Measurements from ENCODE around the gene UBE2G1. TPM values are rescaled to one million over a fixed set of nuclear protein-coding genes. Genes with fewer than 3 reads are reported as not detected.
A peak's percentile ranks its signal among the peaks of the same experiment; 100 is the strongest.

Gene UBE2G1
- total and polyA plus RNA-seq, 9 of the 15 experiments (the other 6 are each of a cell fraction or from before 2014, with no cell fraction given), result 10.1 to 65.9 (median 29.7) TPM

GRCh38 chr17:4365103-4365627, 1.3 kb downstream of the UBE2G1 start (continued):
- TF ChIP-seq, protein P1, sequence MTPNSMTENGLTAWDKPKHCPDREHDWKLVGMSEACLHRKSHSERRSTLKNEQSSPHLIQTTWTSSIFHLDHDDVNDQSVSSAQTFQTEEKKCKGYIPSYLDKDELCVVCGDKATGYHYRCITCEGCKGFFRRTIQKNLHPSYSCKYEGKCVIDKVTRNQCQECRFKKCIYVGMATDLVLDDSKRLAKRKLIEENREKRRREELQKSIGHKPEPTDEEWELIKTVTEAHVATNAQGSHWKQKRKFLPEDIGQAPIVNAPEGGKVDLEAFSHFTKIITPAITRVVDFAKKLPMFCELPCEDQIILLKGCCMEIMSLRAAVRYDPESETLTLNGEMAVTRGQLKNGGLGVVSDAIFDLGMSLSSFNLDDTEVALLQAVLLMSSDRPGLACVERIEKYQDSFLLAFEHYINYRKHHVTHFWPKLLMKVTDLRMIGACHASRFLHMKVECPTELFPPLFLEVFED (CRISPR knock-in tag; conservative IDR thresholded peaks at IDR 0.05), result no peak
- no peak for TF ChIP-seq RCOR1 (IDR thresholded peaks at IDR 0.05; ENCODE audit: borderline replicate concordance in 1 of 2, low read depth in 2 of 2, low read length in 2 of 2)
- TF ChIP-seq HNRNPH1 (optimal IDR thresholded peaks at IDR 0.05; ENCODE audit: low read depth, low read length), result no peak
- no peak for TF ChIP-seq CHD2 (IDR thresholded peaks at IDR 0.05; ENCODE audit: low read depth, low read length)
- no peak for TF ChIP-seq TAF9B (IDR thresholded peaks at IDR 0.05; ENCODE audit: partially characterized antibody)

DNA sequence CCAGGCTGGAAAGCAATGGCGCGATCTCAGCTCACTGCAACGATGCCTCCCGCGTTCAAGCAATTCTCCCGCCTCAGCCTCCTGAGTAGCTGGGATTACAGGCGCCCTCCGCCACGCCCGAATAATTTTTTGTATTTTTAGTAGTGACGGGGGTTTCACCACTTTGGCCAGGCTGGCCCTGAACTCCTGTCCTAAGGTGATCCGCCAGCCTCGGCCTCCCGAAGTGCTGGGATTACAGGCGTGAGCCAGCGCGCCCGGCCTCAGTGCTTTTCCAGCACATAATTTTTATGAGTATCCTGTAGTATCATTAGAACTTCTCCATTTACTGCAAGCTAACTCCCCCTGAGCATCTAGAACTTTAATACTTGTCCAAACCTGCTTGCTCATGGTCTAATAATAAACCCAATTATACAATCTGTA, 1.8 kb downstream of the UBE2G1 start:
- intact Hi-C loops (cut with micrococcal nuclease) (no loop called here), in situ Hi-C loops (cut with MboI) (no loop called here)
- peak in 1 of 4 experiments; percentile 9 for DNase-seq (ENCODE audit: extremely low read depth in 1 of 4, low spot score in 3 of 4)
- Histone ChIP-seq H4K20me1 (replicated peaks; ENCODE audit: control insufficient read depth, insufficient read depth, low read length) (no peaks in the 10 kb centered on the region), H3K9me1 (ENCODE audit: control insufficient read depth, insufficient read depth, low read length) (no peaks in the 10 kb centered on the region), H2AFZ (ENCODE audit: low read depth, low read length) (peak overlapping the region; percentile 38; the same call in 1 of the 2 replicates), H3K36me3 (ENCODE audit: control insufficient read depth, insufficient read depth, low read length) (peaks cover 22% of the 10 kb centered on the region; the same call in 1 of the 3 replicates), H3K27me3 (ENCODE audit: control insufficient read depth in 2 of 2, insufficient read depth in 2 of 2, low read length in 2 of 2) (no peaks in the 10 kb centered on the region), H3K79me2 (ENCODE audit: control insufficient read depth, insufficient read depth, low read length) (peaks cover 67% of the 10 kb centered on the region), H3K9me3 (replicated peaks; ENCODE audit: control insufficient read depth, insufficient read depth, low read depth, low read length) (no peaks in the 10 kb centered on the region), H3K4me1 (replicated peaks in 1 of 2; ENCODE audit: control insufficient read depth in 2 of 2, insufficient read depth in 2 of 2, low read length in 2 of 2) (peaks cover 2 to 25% of the 10 kb centered on the region in 2 experiments; a peak in 4 of 5 replicates), H3K27ac (ENCODE audit: extremely low read depth, low read depth, low read length) (peak overlapping the region; percentile 90), H3K4me2 (ENCODE audit: insufficient read depth, low read length) (peak overlapping the region; percentile 81), H3K9ac (ENCODE audit: insufficient read depth in 1 of 2, low read depth in 2 of 2, low read length in 2 of 2) (peak overlapping the region; percentile 79 to 84), H3K4me3 (peak overlapping the region; percentile 91)
- BruUV-seq (replicated peaks), result TSS peak; percentile 43
- ChIA-PET POLR2A (no interaction called here), CTCF (ENCODE audit: low intra/inter-chr PET ratio) (no interaction called here)
- ATAC-seq, result no peak
- FAIRE-seq, result peak; percentile 6
- WGBS (ENCODE audit: insufficient coverage, low coverage, missing lambda C conversion rate), result 38% methylated on average over 5 of the region's 18 CpGs
- TF ChIP-seq, protein P2, sequence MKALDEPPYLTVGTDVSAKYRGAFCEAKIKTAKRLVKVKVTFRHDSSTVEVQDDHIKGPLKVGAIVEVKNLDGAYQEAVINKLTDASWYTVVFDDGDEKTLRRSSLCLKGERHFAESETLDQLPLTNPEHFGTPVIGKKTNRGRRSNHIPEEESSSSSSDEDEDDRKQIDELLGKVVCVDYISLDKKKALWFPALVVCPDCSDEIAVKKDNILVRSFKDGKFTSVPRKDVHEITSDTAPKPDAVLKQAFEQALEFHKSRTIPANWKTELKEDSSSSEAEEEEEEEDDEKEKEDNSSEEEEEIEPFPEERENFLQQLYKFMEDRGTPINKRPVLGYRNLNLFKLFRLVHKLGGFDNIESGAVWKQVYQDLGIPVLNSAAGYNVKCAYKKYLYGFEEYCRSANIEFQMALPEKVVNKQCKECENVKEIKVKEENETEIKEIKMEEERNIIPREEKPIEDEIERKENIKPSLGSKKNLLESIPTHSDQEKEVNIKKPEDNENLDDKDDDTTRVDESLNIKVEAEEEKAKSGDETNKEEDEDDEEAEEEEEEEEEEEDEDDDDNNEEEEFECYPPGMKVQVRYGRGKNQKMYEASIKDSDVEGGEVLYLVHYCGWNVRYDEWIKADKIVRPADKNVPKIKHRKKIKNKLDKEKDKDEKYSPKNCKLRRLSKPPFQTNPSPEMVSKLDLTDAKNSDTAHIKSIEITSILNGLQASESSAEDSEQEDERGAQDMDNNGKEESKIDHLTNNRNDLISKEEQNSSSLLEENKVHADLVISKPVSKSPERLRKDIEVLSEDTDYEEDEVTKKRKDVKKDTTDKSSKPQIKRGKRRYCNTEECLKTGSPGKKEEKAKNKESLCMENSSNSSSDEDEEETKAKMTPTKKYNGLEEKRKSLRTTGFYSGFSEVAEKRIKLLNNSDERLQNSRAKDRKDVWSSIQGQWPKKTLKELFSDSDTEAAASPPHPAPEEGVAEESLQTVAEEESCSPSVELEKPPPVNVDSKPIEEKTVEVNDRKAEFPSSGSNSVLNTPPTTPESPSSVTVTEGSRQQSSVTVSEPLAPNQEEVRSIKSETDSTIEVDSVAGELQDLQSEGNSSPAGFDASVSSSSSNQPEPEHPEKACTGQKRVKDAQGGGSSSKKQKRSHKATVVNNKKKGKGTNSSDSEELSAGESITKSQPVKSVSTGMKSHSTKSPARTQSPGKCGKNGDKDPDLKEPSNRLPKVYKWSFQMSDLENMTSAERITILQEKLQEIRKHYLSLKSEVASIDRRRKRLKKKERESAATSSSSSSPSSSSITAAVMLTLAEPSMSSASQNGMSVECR (CRISPR knock-in tag; IDR thresholded peaks at IDR 0.05), result peak; percentile 21; the same call in 1 of the 2 replicates
- TF ChIP-seq, protein P3, sequence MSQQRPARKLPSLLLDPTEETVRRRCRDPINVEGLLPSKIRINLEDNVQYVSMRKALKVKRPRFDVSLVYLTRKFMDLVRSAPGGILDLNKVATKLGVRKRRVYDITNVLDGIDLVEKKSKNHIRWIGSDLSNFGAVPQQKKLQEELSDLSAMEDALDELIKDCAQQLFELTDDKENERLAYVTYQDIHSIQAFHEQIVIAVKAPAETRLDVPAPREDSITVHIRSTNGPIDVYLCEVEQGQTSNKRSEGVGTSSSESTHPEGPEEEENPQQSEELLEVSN (IDR thresholded peaks at IDR 0.05; ENCODE audit: borderline replicate concordance in 1 of 2, extremely low read depth in 1 of 2, insufficient read depth in 1 of 2, insufficient read length in 1 of 2, low read depth in 1 of 2, low read length in 1 of 2, poor library complexity in 1 of 2, severe bottlenecking in 1 of 2), result peak in 1 of 2 experiments; percentile 45
- no peak for TF ChIP-seq NCOA2 (IDR thresholded peaks at IDR 0.05; ENCODE audit: partially characterized antibody in 2 of 2)
- TF ChIP-seq ZBTB33 (CRISPR knock-in tag; IDR thresholded peaks at IDR 0.05), result peak; percentile 82; the same call in 1 of the 2 replicates

Data from K562 (cell line).